Calu3 (cell line): ENCODE results near the gene GCLC. TPM values are rescaled to one million over a fixed set of nuclear protein-coding genes. Genes with fewer than 3 reads are reported as not detected.

Source experiments
- BruUV-seq: library from RNA; stranded (reverse); fragments of 400-500 nt; replicated peaks from 2 replicates; lab custom pipeline; 2021; lab: Mats Ljungman, UMichigan
- CTCF ChIA-PET: fragments of 300-600 bp; sonication (Branson Sonifier 250); formaldehyde crosslinking; loops from one replicate; lab custom pipeline; 2022; ENCODE audit warnings: antibody characterized with exemption; lab: Charles Lee
- DNase-seq: peaks from one replicate; pipeline ENCODE4 v3.0.0; 2022
- H3K27ac Mint-ChIP-seq: one replicate; pipeline ENCODE4 v1.8.0; 2022; ENCODE audit warnings: mixed read lengths; ENCODE audit not compliant: unreplicated experiment
- H3K27me3 Mint-ChIP-seq: one replicate; pipeline ENCODE4 v1.8.0; 2022; ENCODE audit warnings: mixed read lengths; ENCODE audit not compliant: unreplicated experiment
- H3K36me3 Mint-ChIP-seq: one replicate; pipeline ENCODE4 v1.8.0; 2022; ENCODE audit warnings: mild to moderate bottlenecking, moderate library complexity, mixed read lengths; ENCODE audit not compliant: insufficient read depth, unreplicated experiment
- H3K4me1 Mint-ChIP-seq: one replicate; pipeline ENCODE4 v1.8.0; 2022; ENCODE audit warnings: mild to moderate bottlenecking, low read depth, mixed read lengths; ENCODE audit not compliant: unreplicated experiment
- H3K4me3 Mint-ChIP-seq: one replicate; pipeline ENCODE4 v1.8.0; 2022; ENCODE audit warnings: mild to moderate bottlenecking, low read depth, moderate library complexity, mixed read lengths; ENCODE audit not compliant: unreplicated experiment
- H3K9me3 Mint-ChIP-seq: one replicate; pipeline ENCODE4 v1.8.0; 2022; ENCODE audit warnings: low read depth, mixed read lengths; ENCODE audit not compliant: unreplicated experiment
- intact Hi-C: fragments of 100-400 bp; cut with micrococcal nuclease; formaldehyde crosslinking; loops from one replicate; pipeline ENCODE4 v1.10.0; 2022; ENCODE audit not compliant: unreplicated experiment
- total RNA-seq: library from RNA; stranded (reverse); gene quantifications from 2 replicates; pipeline ENCODE4 v1.2.3, GENCODE V29; 2022
- TF ChIP-seq, protein P1 (sequence below): fragments of 200-600 bp; IDR thresholded peaks from one replicate; pipeline ENCODE4 v1.8.0; 2022; ENCODE audit warnings: antibody characterized with exemption; ENCODE audit not compliant: unreplicated experiment

Gene GCLC
- total RNA-seq, 1 experiment from 2014 or later, result 45.7 TPM

DNA sequence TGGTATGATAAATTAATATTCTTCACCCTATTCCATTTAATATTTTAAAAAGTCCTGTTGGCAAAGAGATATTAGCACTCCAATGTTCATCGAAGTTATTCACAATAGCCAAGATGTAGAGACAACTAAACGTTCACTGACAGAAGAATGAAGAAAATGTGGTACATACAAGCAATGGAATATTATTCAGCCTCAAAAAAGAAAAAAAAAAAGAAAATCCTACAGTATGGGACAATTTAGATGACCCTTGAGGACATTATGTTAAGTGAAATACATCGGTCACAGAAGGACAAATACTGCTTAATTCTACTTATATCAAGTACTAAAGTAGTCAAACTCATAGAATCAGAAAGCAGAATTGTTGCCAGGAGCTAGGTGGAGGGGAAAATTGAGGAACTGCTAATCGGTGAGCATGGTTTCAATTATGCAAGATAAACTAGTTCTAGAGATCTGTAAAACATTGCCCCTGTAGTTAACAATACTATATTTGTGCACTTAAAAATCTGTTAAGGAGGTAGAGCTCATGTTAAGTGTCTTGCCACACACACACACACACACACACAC lies 4.7 kb downstream of the GCLC start:
- no peaks in the 10 kb centered on the region for H3K9me3 Mint-ChIP-seq
- H3K4me1 Mint-ChIP-seq, result peaks cover 22% of the 10 kb centered on the region
- intact Hi-C loops, result loop anchor here (5.0 kb wide), 1 partner anchor 43 kb away; no protein-coding TSS in a partner anchor
- DNase-seq, result no peak
- BruUV-seq, result no TSS peak
- CTCF ChIA-PET, result no interaction called here
- peaks cover 21% of the 10 kb centered on the region for H3K36me3 Mint-ChIP-seq
- H3K4me3 Mint-ChIP-seq, result no peak overlapping the region
- H3K27me3 Mint-ChIP-seq, result no peaks in the 10 kb centered on the region
- no peak overlapping the region for H3K27ac Mint-ChIP-seq
- TF ChIP-seq, protein P1, sequence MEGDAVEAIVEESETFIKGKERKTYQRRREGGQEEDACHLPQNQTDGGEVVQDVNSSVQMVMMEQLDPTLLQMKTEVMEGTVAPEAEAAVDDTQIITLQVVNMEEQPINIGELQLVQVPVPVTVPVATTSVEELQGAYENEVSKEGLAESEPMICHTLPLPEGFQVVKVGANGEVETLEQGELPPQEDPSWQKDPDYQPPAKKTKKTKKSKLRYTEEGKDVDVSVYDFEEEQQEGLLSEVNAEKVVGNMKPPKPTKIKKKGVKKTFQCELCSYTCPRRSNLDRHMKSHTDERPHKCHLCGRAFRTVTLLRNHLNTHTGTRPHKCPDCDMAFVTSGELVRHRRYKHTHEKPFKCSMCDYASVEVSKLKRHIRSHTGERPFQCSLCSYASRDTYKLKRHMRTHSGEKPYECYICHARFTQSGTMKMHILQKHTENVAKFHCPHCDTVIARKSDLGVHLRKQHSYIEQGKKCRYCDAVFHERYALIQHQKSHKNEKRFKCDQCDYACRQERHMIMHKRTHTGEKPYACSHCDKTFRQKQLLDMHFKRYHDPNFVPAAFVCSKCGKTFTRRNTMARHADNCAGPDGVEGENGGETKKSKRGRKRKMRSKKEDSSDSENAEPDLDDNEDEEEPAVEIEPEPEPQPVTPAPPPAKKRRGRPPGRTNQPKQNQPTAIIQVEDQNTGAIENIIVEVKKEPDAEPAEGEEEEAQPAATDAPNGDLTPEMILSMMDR, result no peak

DNA sequence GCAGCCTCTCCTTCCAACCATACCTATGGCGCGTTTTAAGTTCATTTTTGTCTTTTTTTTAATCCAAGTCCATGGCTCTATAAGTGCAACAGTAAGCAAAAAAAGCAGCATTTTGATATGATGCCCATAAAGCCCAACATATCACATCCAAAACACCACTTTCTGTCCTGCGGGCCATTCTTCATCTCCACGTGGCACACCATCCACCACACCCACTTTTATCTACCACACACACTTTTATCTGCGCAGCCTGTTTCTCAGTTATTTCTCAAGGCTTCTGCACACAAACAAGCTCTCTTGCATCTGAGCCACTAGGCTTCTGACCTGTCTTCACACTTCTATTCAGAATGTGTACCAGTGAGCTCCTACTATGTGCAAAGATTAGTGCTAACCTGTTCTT lies 5.3 kb downstream of the GCLC start:
- H3K27me3 Mint-ChIP-seq, result no peaks in the 10 kb centered on the region
- no TSS peak for BruUV-seq

DNA sequence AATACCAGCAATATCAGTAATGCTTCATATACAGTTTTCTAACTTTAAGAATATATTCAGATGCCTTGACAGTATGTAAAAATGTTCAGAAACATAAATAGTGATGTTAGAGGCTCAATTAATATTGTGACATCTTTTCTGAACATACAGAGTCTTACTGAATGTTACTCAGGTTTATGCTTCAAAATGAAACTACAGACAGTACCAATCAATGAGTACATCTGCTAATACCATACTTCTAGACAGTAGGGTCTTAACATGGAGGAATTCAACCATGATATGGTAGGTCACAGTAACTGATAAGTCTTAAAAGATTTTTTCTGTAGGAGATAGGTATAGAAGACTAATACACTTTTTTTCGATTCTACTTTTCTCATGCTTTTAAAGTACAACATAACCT lies 8.3 kb downstream of the GCLC start:
- Mint-ChIP-seq H3K4me3 (no peak overlapping the region), H3K4me1 (peaks cover 22% of the 10 kb centered on the region), H3K27ac (no peak overlapping the region), H3K27me3 (no peaks in the 10 kb centered on the region), H3K36me3 (no peaks in the 10 kb centered on the region), H3K9me3 (no peaks in the 10 kb centered on the region)
- intact Hi-C loops, result no loop called here
- DNase-seq, result no peak
- CTCF ChIA-PET, result no interaction called here
- TF ChIP-seq, protein P1, result no peak
- no TSS peak for BruUV-seq

More for the DNA sequence above, 5.3 kb downstream of the GCLC start:
- TF ChIP-seq, protein P1, result no peak
- intact Hi-C loops, result no loop called here
- no peaks in the 10 kb centered on the region for H3K9me3 Mint-ChIP-seq
- peaks cover 15% of the 10 kb centered on the region for H3K36me3 Mint-ChIP-seq
- H3K27ac Mint-ChIP-seq, result no peak overlapping the region
- DNase-seq, result no peak
- no peak overlapping the region for H3K4me3 Mint-ChIP-seq
- peaks cover 22% of the 10 kb centered on the region for H3K4me1 Mint-ChIP-seq
- CTCF ChIA-PET, result no interaction called here

DNA sequence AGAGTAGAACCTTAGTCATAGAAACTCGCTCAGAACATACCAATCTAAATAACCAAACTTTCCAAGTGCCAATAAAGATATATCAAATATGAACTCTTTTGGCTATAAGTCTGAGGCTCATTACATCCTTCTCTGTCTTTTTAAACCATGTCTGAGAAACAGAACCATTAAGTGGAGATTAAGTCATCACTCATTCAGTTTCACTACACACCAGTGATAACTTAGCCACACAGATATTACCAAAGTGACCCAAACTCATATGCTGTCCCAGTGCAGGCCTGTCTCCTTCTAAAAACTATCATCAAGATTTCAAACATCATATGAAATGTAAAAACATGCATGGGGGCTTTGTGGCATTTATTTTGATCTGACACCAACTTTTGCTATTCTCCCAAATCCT lies 12.0 kb downstream of the GCLC start:
- no peaks in the 10 kb centered on the region for H3K27me3 Mint-ChIP-seq
- peaks cover 29% of the 10 kb centered on the region for H3K4me1 Mint-ChIP-seq
- TF ChIP-seq, protein P1, result no peak
- no peak overlapping the region for H3K27ac Mint-ChIP-seq
- H3K4me3 Mint-ChIP-seq, result no peak overlapping the region
- H3K36me3 Mint-ChIP-seq, result no peaks in the 10 kb centered on the region
- DNase-seq, result no peak
- CTCF ChIA-PET, result no interaction called here
- H3K9me3 Mint-ChIP-seq, result no peaks in the 10 kb centered on the region
- BruUV-seq, result no TSS peak
- intact Hi-C loops, result no loop called here
